Gastroesophageal sphincter (tissue), 3 donors: ENCODE results near the gene SLC2A13.

Experiments used
- CTCF ChIP-seq, 4 experiments: fragments of 200-600 bp in 2 of 4; fragments of 450-650 bp in 2 of 4; sonication (generic) in 1 of 4; IDR thresholded peaks; one replicate each; pipeline ENCODE4 v1.5.1; 2017 to 2019; ENCODE audit warnings: antibody characterized with exemption in 4 of 4, mild to moderate bottlenecking in 2 of 4, moderate library complexity in 2 of 4
- EP300 ChIP-seq: sonication (generic); formaldehyde crosslinking; IDR thresholded peaks from one replicate; pipeline ENCODE4 v1.6.1; 2017; ENCODE audit warnings: antibody characterized with exemption, mild to moderate bottlenecking
- POLR2A ChIP-seq, 2 donors: fragments of 450-650 bp; IDR thresholded peaks; one replicate each; pipeline ENCODE4 v1.6.1; 2017; ENCODE audit warnings: antibody characterized with exemption in 2 of 2, mild to moderate bottlenecking in 2 of 2, moderate library complexity in 1 of 2
- POLR2AphosphoS5 ChIP-seq: sonication (generic); formaldehyde crosslinking; IDR thresholded peaks from one replicate; pipeline ENCODE4 v1.6.1; 2017; ENCODE audit warnings: antibody characterized with exemption

DNA sequence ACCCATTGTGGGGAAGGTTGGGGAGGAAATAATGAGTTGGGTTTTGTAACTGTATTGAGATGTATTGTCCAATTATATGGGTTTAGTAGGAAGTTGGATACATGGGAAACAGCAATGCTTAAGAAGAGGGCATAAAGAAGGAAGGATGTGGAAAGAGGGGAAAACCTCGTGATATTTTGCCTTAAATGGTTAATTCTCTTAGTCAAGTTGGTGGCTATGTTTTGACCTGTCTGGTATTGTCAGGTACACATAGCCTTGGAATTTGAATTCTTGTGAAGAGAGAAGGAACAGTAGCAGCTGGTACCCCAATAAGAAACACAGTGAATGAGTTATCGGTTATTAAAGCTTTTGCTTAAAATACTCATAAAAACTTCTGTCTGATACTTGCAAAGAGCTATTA is 32.6 kb upstream of the SLC2A13 start:
- TF ChIP-seq CTCF (IDR thresholded peaks at IDR 0.05): no peak
- TF ChIP-seq POLR2AphosphoS5: no peak
- TF ChIP-seq EP300: no peak
- TF ChIP-seq POLR2A (IDR thresholded peaks at IDR 0.05): no peak
